WERI-Rb-1 (cell line): ENCODE measurements around the gene FBXW5.

Experiments
- DNase-seq: peaks from one replicate; pipeline ENCODE4 v3.0.0-alpha.2; 2020
- H3K27ac ChIP-seq: fragments of 250-450 bp; sonication (Bioruptor Pico); 2 replicates; pipeline ENCODE4 v1.5.1; 2020; ENCODE audit warnings: mild to moderate bottlenecking, moderate library complexity
- H3K27me3 ChIP-seq: fragments of 250-450 bp; sonication (Bioruptor Pico); 2 replicates; pipeline ENCODE4 v1.5.1; 2021; ENCODE audit warnings: mild to moderate bottlenecking, low read depth, moderate library complexity; ENCODE audit not compliant: insufficient read depth, severe bottlenecking
- H3K36me3 ChIP-seq: fragments of 250-450 bp; sonication (Bioruptor Pico); 2 replicates; pipeline ENCODE4 v1.5.1; 2020; ENCODE audit warnings: mild to moderate bottlenecking, moderate library complexity
- H3K4me3 ChIP-seq: 2 replicates; pipeline ENCODE4 v1.5.1; 2011; ENCODE audit warnings: low read depth, mild to moderate bottlenecking, control low read depth, low read length
- H3K9me3 ChIP-seq: fragments of 250-450 bp; sonication (Bioruptor Pico); 2 replicates; pipeline ENCODE4 v1.5.1; 2021; ENCODE audit warnings: mild to moderate bottlenecking, moderate library complexity; ENCODE audit not compliant: severe bottlenecking
- TF ChIP-seq, protein P1 (sequence below): IDR thresholded peaks from 2 replicates; pipeline ENCODE4 v1.5.1; 2011; ENCODE audit warnings: low read depth, mild to moderate bottlenecking, control low read depth, inconsistent platforms, low read length

FBXW5 gene

DNA sequence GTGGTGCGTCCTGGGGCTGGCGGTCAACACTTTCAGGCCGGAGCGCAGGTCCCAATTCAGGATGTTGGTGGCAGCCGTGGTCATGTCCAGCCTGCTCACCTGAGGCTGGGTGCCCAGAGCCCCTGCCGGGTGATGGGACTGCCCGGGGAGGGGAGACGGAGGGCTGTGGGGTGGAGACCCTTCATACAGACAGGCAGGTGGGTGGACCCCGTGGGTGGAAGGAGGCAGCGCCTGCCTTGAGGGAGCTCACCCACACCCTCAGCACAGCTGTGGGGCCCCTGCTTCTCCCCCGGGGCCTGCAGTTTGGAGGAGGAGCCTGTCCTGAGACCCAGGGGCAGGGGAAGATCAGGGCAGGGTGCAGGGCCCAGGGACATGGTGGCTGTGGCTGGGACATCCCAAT lies 25.8 kb upstream of the FBXW5 start:
- Histone ChIP-seq H3K36me3 (no peaks in the 10 kb centered on the region), H3K27ac (no peak overlapping the region), H3K27me3 (no peaks in the 10 kb centered on the region), H3K9me3 (no peaks in the 10 kb centered on the region), H3K4me3 (no peak overlapping the region)
- TF ChIP-seq, protein P1, sequence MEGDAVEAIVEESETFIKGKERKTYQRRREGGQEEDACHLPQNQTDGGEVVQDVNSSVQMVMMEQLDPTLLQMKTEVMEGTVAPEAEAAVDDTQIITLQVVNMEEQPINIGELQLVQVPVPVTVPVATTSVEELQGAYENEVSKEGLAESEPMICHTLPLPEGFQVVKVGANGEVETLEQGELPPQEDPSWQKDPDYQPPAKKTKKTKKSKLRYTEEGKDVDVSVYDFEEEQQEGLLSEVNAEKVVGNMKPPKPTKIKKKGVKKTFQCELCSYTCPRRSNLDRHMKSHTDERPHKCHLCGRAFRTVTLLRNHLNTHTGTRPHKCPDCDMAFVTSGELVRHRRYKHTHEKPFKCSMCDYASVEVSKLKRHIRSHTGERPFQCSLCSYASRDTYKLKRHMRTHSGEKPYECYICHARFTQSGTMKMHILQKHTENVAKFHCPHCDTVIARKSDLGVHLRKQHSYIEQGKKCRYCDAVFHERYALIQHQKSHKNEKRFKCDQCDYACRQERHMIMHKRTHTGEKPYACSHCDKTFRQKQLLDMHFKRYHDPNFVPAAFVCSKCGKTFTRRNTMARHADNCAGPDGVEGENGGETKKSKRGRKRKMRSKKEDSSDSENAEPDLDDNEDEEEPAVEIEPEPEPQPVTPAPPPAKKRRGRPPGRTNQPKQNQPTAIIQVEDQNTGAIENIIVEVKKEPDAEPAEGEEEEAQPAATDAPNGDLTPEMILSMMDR: no peak
- DNase-seq: no peak

DNA sequence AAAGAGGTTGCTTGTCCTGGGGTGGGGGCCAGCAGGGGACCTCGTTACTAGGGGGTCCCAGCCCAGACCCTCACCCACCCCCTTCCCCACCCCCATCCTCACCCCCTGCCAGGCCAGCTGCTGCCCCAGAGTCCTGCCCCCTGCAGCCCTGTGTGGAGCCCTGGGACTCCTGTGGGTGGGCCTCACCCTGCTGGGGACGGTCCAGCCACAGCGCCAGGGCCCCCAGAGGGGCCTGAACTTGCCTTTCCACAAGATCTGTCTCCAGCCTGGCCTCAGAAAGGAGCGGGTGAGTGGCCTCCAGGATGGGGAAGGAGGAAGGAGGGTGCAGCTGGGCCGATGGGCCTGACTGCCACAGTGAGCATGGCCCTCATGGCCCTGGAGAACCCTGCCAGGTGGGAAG lies 25.2 kb upstream of the FBXW5 start:
- Histone ChIP-seq H3K36me3 (no peaks in the 10 kb centered on the region), H3K27me3 (no peaks in the 10 kb centered on the region), H3K27ac (no peak overlapping the region), H3K9me3 (no peaks in the 10 kb centered on the region), H3K4me3 (no peak overlapping the region)
- TF ChIP-seq, protein P1: no peak
- no peak for DNase-seq

DNA sequence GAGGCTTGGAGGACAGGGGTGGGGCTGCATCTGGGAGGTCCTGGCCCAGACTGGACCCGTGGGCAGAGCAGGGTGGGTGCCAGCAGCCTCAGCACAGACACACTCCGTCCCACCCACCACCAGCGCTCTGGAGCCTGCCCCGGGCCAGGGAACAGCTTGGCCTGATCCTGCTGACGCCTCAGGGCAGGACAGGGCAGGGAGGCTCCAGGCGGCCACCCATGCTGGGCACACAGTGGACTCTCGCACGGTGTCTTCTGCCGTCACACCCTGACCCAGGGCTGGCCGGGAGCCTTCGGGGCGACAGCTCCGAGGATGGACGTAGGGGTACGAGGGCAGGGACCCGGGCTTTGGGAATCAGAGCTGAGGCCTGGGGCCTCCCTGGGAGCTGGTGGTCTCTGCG lies 24.6 kb upstream of the FBXW5 start:
- H3K27ac ChIP-seq: no peak overlapping the region
- no peak for DNase-seq

GRCh38 chr9:136968333-136969127 lies 24.0 kb upstream of the FBXW5 start:
- Histone ChIP-seq H3K36me3 (no peaks in the 10 kb centered on the region), H3K9me3 (no peaks in the 10 kb centered on the region), H3K27me3 (no peaks in the 10 kb centered on the region), H3K27ac (no peak overlapping the region), H3K4me3 (no peak overlapping the region)
- TF ChIP-seq, protein P1: no peak
- DNase-seq: no peak

More for the DNA sequence above, 24.6 kb upstream of the FBXW5 start:
- Histone ChIP-seq H3K27me3 (no peaks in the 10 kb centered on the region), H3K4me3 (no peak overlapping the region), H3K36me3 (no peaks in the 10 kb centered on the region), H3K9me3 (no peaks in the 10 kb centered on the region)
- TF ChIP-seq, protein P1: no peak

GRCh38 chr9:136965771-136966484 lies 21.4 kb upstream of the FBXW5 start:
- no peak overlapping the region for H3K27ac ChIP-seq
- no peaks in the 10 kb centered on the region for H3K9me3 ChIP-seq
- no peak overlapping the region for H3K4me3 ChIP-seq
- H3K27me3 ChIP-seq: no peaks in the 10 kb centered on the region
- TF ChIP-seq, protein P1: no peak
- H3K36me3 ChIP-seq: no peaks in the 10 kb centered on the region
- DNase-seq: no peak
